ENCODE data around the gene PDE4D. TPM values are rescaled to one million over a fixed set of nuclear protein-coding genes. Genes with fewer than 3 reads are reported as not detected.

Gene PDE4D
- total RNA-seq, 1 experiment from 2014 or later = 2.4 TPM

DNA sequence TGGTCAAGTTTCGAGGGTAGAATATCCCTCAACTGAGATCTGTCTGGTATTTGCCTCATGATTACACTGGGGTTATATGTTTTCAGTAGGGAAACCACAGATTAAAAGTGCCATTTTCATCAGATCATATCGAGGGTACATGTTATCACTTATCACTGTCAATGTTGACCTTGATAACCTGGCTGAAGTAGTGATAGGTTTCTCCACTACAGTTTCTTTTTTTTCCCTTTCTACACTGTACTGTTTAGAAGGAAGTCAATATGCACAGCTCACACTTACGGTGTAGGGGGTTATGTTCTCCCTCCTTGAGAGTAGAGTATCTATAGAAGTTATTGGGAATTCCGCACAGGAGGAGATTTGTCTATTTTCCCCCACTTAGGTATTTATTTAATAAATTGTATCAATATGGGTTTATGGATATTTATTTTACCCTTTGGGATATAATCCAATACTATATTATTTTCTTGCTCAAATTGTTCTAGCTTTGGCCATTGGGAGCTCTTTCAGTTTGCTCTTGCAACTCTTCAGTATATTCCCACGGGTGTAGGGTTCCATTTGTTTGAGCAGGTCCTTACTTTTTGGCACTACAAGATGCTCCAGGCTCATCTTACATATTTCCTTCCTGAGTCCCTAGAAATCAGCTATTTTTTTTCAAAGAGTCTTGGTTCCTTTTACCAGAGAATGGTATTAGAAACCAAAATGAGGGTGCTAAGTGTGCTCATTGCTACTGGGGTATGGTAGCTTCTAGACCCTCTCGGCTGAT is 866.2 kb downstream of the PDE4D start:
- no peaks in the 10 kb centered on the region for H3K27me3 ChIP-seq (ENCODE audit: control insufficient read depth, insufficient read depth, low read length)
- ATAC-seq (no peak), DNase-seq (ENCODE audit: low read depth, low spot score) (no peak)
- no peak for TF ChIP-seq TCF7L2 (IDR thresholded peaks at IDR 0.05; ENCODE audit: low read depth, low read length)
- TF ChIP-seq, protein P1, sequence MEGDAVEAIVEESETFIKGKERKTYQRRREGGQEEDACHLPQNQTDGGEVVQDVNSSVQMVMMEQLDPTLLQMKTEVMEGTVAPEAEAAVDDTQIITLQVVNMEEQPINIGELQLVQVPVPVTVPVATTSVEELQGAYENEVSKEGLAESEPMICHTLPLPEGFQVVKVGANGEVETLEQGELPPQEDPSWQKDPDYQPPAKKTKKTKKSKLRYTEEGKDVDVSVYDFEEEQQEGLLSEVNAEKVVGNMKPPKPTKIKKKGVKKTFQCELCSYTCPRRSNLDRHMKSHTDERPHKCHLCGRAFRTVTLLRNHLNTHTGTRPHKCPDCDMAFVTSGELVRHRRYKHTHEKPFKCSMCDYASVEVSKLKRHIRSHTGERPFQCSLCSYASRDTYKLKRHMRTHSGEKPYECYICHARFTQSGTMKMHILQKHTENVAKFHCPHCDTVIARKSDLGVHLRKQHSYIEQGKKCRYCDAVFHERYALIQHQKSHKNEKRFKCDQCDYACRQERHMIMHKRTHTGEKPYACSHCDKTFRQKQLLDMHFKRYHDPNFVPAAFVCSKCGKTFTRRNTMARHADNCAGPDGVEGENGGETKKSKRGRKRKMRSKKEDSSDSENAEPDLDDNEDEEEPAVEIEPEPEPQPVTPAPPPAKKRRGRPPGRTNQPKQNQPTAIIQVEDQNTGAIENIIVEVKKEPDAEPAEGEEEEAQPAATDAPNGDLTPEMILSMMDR (IDR thresholded peaks at IDR 0.05) = no peak
- no peak for TF ChIP-seq REST (IDR thresholded peaks at IDR 0.05; ENCODE audit: insufficient read depth in 1 of 2, low read depth in 2 of 2, low read length in 1 of 2)
- TF ChIP-seq POLR2AphosphoS5 (IDR thresholded peaks at IDR 0.05; ENCODE audit: low read depth, low read length) = no peak
- no peak for TF ChIP-seq SIN3A (IDR thresholded peaks at IDR 0.05; ENCODE audit: borderline replicate concordance, insufficient read depth, low read depth, low read length)
- intact Hi-C loops (cut with micrococcal nuclease; ENCODE audit: unreplicated experiment) (no loop called here), in situ Hi-C loops (cut with HindIII; ENCODE audit: low pct_unique_long_range_greater_than_20kb, low sequenced_read_pairs) (no loop called here)
- H3K4me3 ChIP-seq (ENCODE audit: low read depth in 2 of 2, low read length in 2 of 2) = no peak overlapping the region
- no TSS peak for BruUV-seq (replicated peaks)
- H3K36me3 ChIP-seq (ENCODE audit: control insufficient read depth, insufficient read depth, low read length) = no peaks in the 10 kb centered on the region
- CTCF ChIA-PET = no interaction called here
- no peaks in the 10 kb centered on the region for H3K4me1 ChIP-seq (ENCODE audit: control insufficient read depth, insufficient read depth, low read length)
- H3K27ac ChIP-seq (ENCODE audit: low read length) = no peak overlapping the region
- H3K9me3 ChIP-seq (ENCODE audit: control insufficient read depth, insufficient read depth, low read depth, low read length) = no peaks in the 10 kb centered on the region
- POLR2A ChIA-PET = no interaction called here

- DNase-seq (ENCODE audit: low read depth, low spot score) (no peak), ATAC-seq (no peak)
- ChIA-PET CTCF (no interaction called here), POLR2A (no interaction called here)
- Histone ChIP-seq H3K36me3 (ENCODE audit: control insufficient read depth, insufficient read depth, low read length) (no peaks in the 10 kb centered on the region), H3K27me3 (ENCODE audit: control insufficient read depth, insufficient read depth, low read length) (no peaks in the 10 kb centered on the region), H3K4me3 (ENCODE audit: low read depth in 2 of 2, low read length in 2 of 2) (no peak overlapping the region), H3K27ac (ENCODE audit: low read length) (no peak overlapping the region), H3K9me3 (ENCODE audit: control insufficient read depth, insufficient read depth, low read depth, low read length) (no peaks in the 10 kb centered on the region), H3K4me1 (ENCODE audit: control insufficient read depth, insufficient read depth, low read length) (no peaks in the 10 kb centered on the region)
- no TSS peak for BruUV-seq (replicated peaks)
- in situ Hi-C loops (cut with HindIII; ENCODE audit: low pct_unique_long_range_greater_than_20kb, low sequenced_read_pairs) = no loop called here
- intact Hi-C loops (cut with micrococcal nuclease; ENCODE audit: unreplicated experiment) = no loop called here
- TF ChIP-seq POLR2AphosphoS5 (IDR thresholded peaks at IDR 0.05; ENCODE audit: low read depth, low read length) (no peak), TCF7L2 (IDR thresholded peaks at IDR 0.05; ENCODE audit: low read depth, low read length) (no peak), REST (IDR thresholded peaks at IDR 0.05; ENCODE audit: insufficient read depth in 1 of 2, low read depth in 2 of 2, low read length in 1 of 2) (no peak), SIN3A (IDR thresholded peaks at IDR 0.05; ENCODE audit: borderline replicate concordance, insufficient read depth, low read depth, low read length) (no peak)
- TF ChIP-seq, protein P1 (IDR thresholded peaks at IDR 0.05) = no peak
Observed at GRCh38 chr5:59025734-59026133, 867.8 kb downstream of the PDE4D start.
